ENCODE data around the gene MYO5B.

Gene MYO5B

GRCh38 chr18:50155406-50155805 lies 39.5 kb downstream of the MYO5B start:
- H3K4me3 ChIP-seq (ENCODE audit: low read depth, low read length), result no peak overlapping the region
- DNase-seq (ENCODE audit: low read depth), result no peak
- TF ChIP-seq CTCF (IDR thresholded peaks at IDR 0.05; ENCODE audit: insufficient read depth, low read depth, low read length, missing control alignments), result no peak

GRCh38 chr18:50154420-50154819 lies 40.5 kb downstream of the MYO5B start:
- no peak overlapping the region for H3K4me3 ChIP-seq (ENCODE audit: low read depth, low read length)
- DNase-seq (ENCODE audit: low read depth), result no peak
- no peak for TF ChIP-seq CTCF (IDR thresholded peaks at IDR 0.05; ENCODE audit: insufficient read depth, low read depth, low read length, missing control alignments)

- no peak overlapping the region for H3K4me3 ChIP-seq (ENCODE audit: low read depth, low read length)
- no peak for TF ChIP-seq CTCF (IDR thresholded peaks at IDR 0.05; ENCODE audit: insufficient read depth, low read depth, low read length, missing control alignments)
- no peak for DNase-seq (ENCODE audit: low read depth)
Observed at GRCh38 chr18:50152900-50153299, 42.0 kb downstream of the MYO5B start.

GRCh38 chr18:50151926-50152325 lies 43.0 kb downstream of the MYO5B start:
- no peak for TF ChIP-seq CTCF (IDR thresholded peaks at IDR 0.05; ENCODE audit: insufficient read depth, low read depth, low read length, missing control alignments)
- H3K4me3 ChIP-seq (ENCODE audit: low read depth, low read length), result no peak overlapping the region
- DNase-seq (ENCODE audit: low read depth), result no peak

GRCh38 chr18:50144540-50144939 lies 50.4 kb downstream of the MYO5B start:
- H3K4me3 ChIP-seq (ENCODE audit: low read depth, low read length), result no peak overlapping the region
- DNase-seq (ENCODE audit: low read depth), result no peak
- no peak for TF ChIP-seq CTCF (IDR thresholded peaks at IDR 0.05; ENCODE audit: insufficient read depth, low read depth, low read length, missing control alignments)

GRCh38 chr18:50143886-50144285 lies 51.1 kb downstream of the MYO5B start:
- TF ChIP-seq CTCF (IDR thresholded peaks at IDR 0.05; ENCODE audit: insufficient read depth, low read depth, low read length, missing control alignments), result no peak
- DNase-seq (ENCODE audit: low read depth), result no peak

GRCh38 chr18:50143294-50143693 lies 51.7 kb downstream of the MYO5B start:
- no peak overlapping the region for H3K4me3 ChIP-seq (ENCODE audit: low read depth, low read length)
- no peak for DNase-seq (ENCODE audit: low read depth)
- no peak for TF ChIP-seq CTCF (IDR thresholded peaks at IDR 0.05; ENCODE audit: insufficient read depth, low read depth, low read length, missing control alignments)

More at GRCh38 chr18:50143886-50144285, 51.1 kb downstream of the MYO5B start:
- H3K4me3 ChIP-seq (ENCODE audit: low read depth, low read length), result no peak overlapping the region
